IMR-90 (cell line): ENCODE data around the gene L3MBTL2. TPM values are rescaled to one million over a fixed set of nuclear protein-coding genes. Genes with fewer than 3 reads are reported as not detected.

ENCODE experiments used
- ATAC-seq: fragments of 200-7000 bp; cut with Tn5 transposase; 2 replicates; pipeline ENCODE4 v1.9.1; 2020; ENCODE audit warnings: low read depth, mild to moderate bottlenecking, moderate library complexity
- BruUV-seq: library from RNA; stranded (reverse); fragments of 400-500 nt; replicated peaks from 2 replicates; lab custom pipeline; 2021; lab: Mats Ljungman, UMichigan
- CTCF ChIA-PET: fragments of 300-600 bp; formaldehyde crosslinking; extraction: SDS; loops from one replicate; lab custom pipeline; 2021; ENCODE audit warnings: antibody characterized with exemption; lab: Yijun Ruan, JAX
- POLR2A ChIA-PET: fragments of 300-600 bp; sonication (Branson Sonifier 250); formaldehyde crosslinking; loops from one replicate; lab custom pipeline; 2022; ENCODE audit warnings: antibody characterized with exemption; ENCODE audit not compliant: unreplicated experiment; lab: Charles Lee
- DNase-seq: peaks from one replicate; pipeline ENCODE4 v3.0.0; 2013
- H2AFZ ChIP-seq: replicated peaks from 2 replicates; pipeline ENCODE3; 2013; ENCODE audit warnings: low read length, mild to moderate bottlenecking; ENCODE audit not compliant: poor library complexity
- H2AK5ac ChIP-seq: 2 replicates; pipeline ENCODE4 v1.6.1; 2013; ENCODE audit warnings: low read depth, low read length, inconsistent platforms
- H2AK9ac ChIP-seq: replicated peaks from 2 replicates; pipeline ENCODE3; 2013; ENCODE audit warnings: mild to moderate bottlenecking, low read depth, low read length, moderate library complexity; ENCODE audit not compliant: poor library complexity
- H2BK120ac ChIP-seq: 2 replicates; pipeline ENCODE4 v1.6.1; 2013; ENCODE audit warnings: low read depth, low read length, inconsistent platforms
- H2BK15ac ChIP-seq: 3 replicates; pipeline ENCODE4 v1.6.1; 2013; ENCODE audit warnings: low read depth, low read length, inconsistent platforms
- H2BK20ac ChIP-seq: 2 replicates; pipeline ENCODE4 v1.6.1; 2013; ENCODE audit warnings: low read depth, mild to moderate bottlenecking, inconsistent platforms, low read length, moderate library complexity
- H2BK5ac ChIP-seq: 2 replicates; pipeline ENCODE4 v1.6.1; 2013; ENCODE audit warnings: mild to moderate bottlenecking, low read depth, low read length, inconsistent platforms; ENCODE audit not compliant: poor library complexity, severe bottlenecking
- H3K14ac ChIP-seq: replicated peaks from 2 replicates; pipeline ENCODE4 v1.6.1; 2013; ENCODE audit warnings: low read depth, low read length, inconsistent platforms
- H3K18ac ChIP-seq: 2 replicates; pipeline ENCODE4 v1.6.1; 2013; ENCODE audit warnings: low read depth, low read length, control low read depth
- H3K23ac ChIP-seq: 2 replicates; pipeline ENCODE4 v1.6.1; 2013; ENCODE audit warnings: low read depth, low read length, inconsistent platforms
- H3K27ac ChIP-seq: 2 replicates; pipeline ENCODE4 v1.5.1; 2013; ENCODE audit warnings: mild to moderate bottlenecking, control low read depth, low read length; ENCODE audit not compliant: insufficient read depth
- H3K27me3 ChIP-seq: 2 replicates; pipeline ENCODE4 v1.6.1; 2013; ENCODE audit warnings: low read length; ENCODE audit not compliant: control insufficient read depth, insufficient read depth
- H3K36me3 ChIP-seq: 2 replicates; pipeline ENCODE4 v1.6.1; 2013; ENCODE audit warnings: low read length, mixed read lengths; ENCODE audit not compliant: control insufficient read depth, insufficient read depth
- H3K4ac ChIP-seq: 2 replicates; pipeline ENCODE4 v1.6.1; 2013; ENCODE audit warnings: low read depth, low read length, inconsistent platforms
- H3K4me1 ChIP-seq: 2 replicates; pipeline ENCODE4 v1.6.1; 2013; ENCODE audit warnings: low read length, mixed read lengths; ENCODE audit not compliant: control insufficient read depth, insufficient read depth
- H3K4me2 ChIP-seq: 2 replicates; pipeline ENCODE4 v1.6.1; 2013; ENCODE audit warnings: low read depth, mild to moderate bottlenecking, control low read depth, low read length, moderate library complexity
- H3K4me3 ChIP-seq: 2 replicates; pipeline ENCODE4 v1.5.1; 2013; ENCODE audit warnings: low read depth, mild to moderate bottlenecking, control low read depth, low read length, moderate library complexity; ENCODE audit not compliant: insufficient read depth
- H3K56ac ChIP-seq: 2 replicates; pipeline ENCODE4 v1.6.1; 2013; ENCODE audit warnings: low read length, inconsistent platforms; ENCODE audit not compliant: insufficient read depth; ENCODE audit errors: extremely low read depth
- H3K79me1 ChIP-seq, 2 experiments: 2 replicates each; pipeline ENCODE4 v1.6.1; 2013; ENCODE audit warnings: low read length in 2 of 2, inconsistent platforms in 1 of 2, low read depth in 1 of 2
- H3K9ac ChIP-seq: 2 replicates; pipeline ENCODE4 v1.6.1; 2013; ENCODE audit warnings: low read depth, low read length, control low read depth
- H3K9me1 ChIP-seq: 2 replicates; pipeline ENCODE4 v1.6.1; 2013; ENCODE audit warnings: low read length, inconsistent platforms; ENCODE audit not compliant: insufficient read depth
- H3K9me3 ChIP-seq: 2 replicates; pipeline ENCODE4 v1.6.1; 2013; ENCODE audit warnings: low read length; ENCODE audit not compliant: control insufficient read depth, insufficient read depth
- H4K20me1 ChIP-seq: 2 replicates; pipeline ENCODE4 v1.6.1; 2013; ENCODE audit warnings: low read length, inconsistent platforms; ENCODE audit not compliant: insufficient read depth
- H4K5ac ChIP-seq: 2 replicates; pipeline ENCODE4 v1.6.1; 2013; ENCODE audit warnings: mild to moderate bottlenecking, low read depth, low read length, control low read depth
- H4K8ac ChIP-seq, 2 experiments: 2 replicates each; pipeline ENCODE4 v1.6.1; 2013; ENCODE audit warnings: low read depth in 2 of 2, low read length in 2 of 2, control low read depth in 1 of 2, inconsistent platforms in 1 of 2
- H4K91ac ChIP-seq: 2 replicates; pipeline ENCODE4 v1.6.1; 2013; ENCODE audit warnings: low read depth, low read length, inconsistent platforms; ENCODE audit not compliant: insufficient read depth
- BHLHE40 ChIP-seq: fragments of 150-350 bp; IDR thresholded peaks from 2 replicates; pipeline ENCODE4 v1.6.1; 2016; ENCODE audit warnings: mild to moderate bottlenecking, low read depth, low read length
- CEBPB ChIP-seq: IDR thresholded peaks from 2 replicates; pipeline ENCODE4 v1.6.1; 2012; ENCODE audit warnings: low read depth, low read length, improper control_type of control experiment
- CHD1 ChIP-seq: IDR thresholded peaks from 2 replicates; pipeline ENCODE4 v1.6.1; 2012; ENCODE audit warnings: low read depth, low read length, improper control_type of control experiment
- FOS ChIP-seq: fragments of 150-350 bp; IDR thresholded peaks from 2 replicates; pipeline ENCODE4 v1.6.1; 2016; ENCODE audit warnings: low read depth, low read length
- MAFK ChIP-seq: IDR thresholded peaks from 2 replicates; pipeline ENCODE4 v1.6.1; 2012; ENCODE audit warnings: low read depth, low read length, improper control_type of control experiment
- MAZ ChIP-seq: IDR thresholded peaks from 2 replicates; pipeline ENCODE4 v1.6.1; 2012; ENCODE audit warnings: low read depth, mild to moderate bottlenecking, low read length, improper control_type of control experiment, moderate library complexity, borderline replicate concordance
- MXI1 ChIP-seq: IDR thresholded peaks from 2 replicates; pipeline ENCODE4 v1.6.1; 2012; ENCODE audit warnings: low read depth, mild to moderate bottlenecking, low read length, moderate library complexity, borderline replicate concordance
- NFE2L2 ChIP-seq: fragments of 150-350 bp; IDR thresholded peaks from 2 replicates; pipeline ENCODE4 v1.6.1; 2016; ENCODE audit warnings: low read depth, mild to moderate bottlenecking, low read length
- POLR2A ChIP-seq: IDR thresholded peaks from 2 replicates; pipeline ENCODE4 v1.6.1; 2012; ENCODE audit warnings: mild to moderate bottlenecking, low read depth, low read length
- RAD21 ChIP-seq: IDR thresholded peaks from 2 replicates; pipeline ENCODE4 v1.6.1; 2012; ENCODE audit warnings: low read length, improper control_type of control experiment
- RCOR1 ChIP-seq: IDR thresholded peaks from 2 replicates; pipeline ENCODE4 v1.6.1; 2012; ENCODE audit warnings: mild to moderate bottlenecking, low read length, improper control_type of control experiment; ENCODE audit not compliant: insufficient replicate concordance
- RFX5 ChIP-seq: IDR thresholded peaks from 2 replicates; pipeline ENCODE4 v1.8.0; 2012; ENCODE audit warnings: low read depth, mild to moderate bottlenecking, low read length, moderate library complexity
- SMC3 ChIP-seq: fragments of 150-350 bp; IDR thresholded peaks from 2 replicates; pipeline ENCODE4 v1.6.1; 2016; ENCODE audit warnings: low read depth, mild to moderate bottlenecking, antibody characterized with exemption, low read length, moderate library complexity
- WGBS, 2 experiments: methylation state at CpG; one replicate each; pipeline versions ENCODE4 v1.1.5 to v1.1.7; 2013; ENCODE audit warnings: missing lambda C conversion rate in 2 of 2; ENCODE audit not compliant: insufficient read length in 1 of 2; ENCODE audit errors: extremely low coverage in 2 of 2; 5-methylcytosine and 5-hydroxymethylcytosine counted together
- dilution Hi-C: fragments of 300-500 bp; cut with HindIII; formaldehyde crosslinking; loops from one replicate; pipeline ENCODE4 v1.14.3; 2018; ENCODE audit warnings: low sequenced_read_pairs; ENCODE audit not compliant: unreplicated experiment
- in situ Hi-C: fragments of 300-500 bp; cut with MboI; formaldehyde crosslinking; loops from 3 replicates; pipeline ENCODE4 v1.14.3; 2019; ENCODE audit warnings: low sequenced_read_pairs, inconsistent platforms, mixed read lengths
- intact Hi-C: fragments of 100-400 bp; cut with micrococcal nuclease; formaldehyde crosslinking; loops from 2 replicates; pipeline ENCODE4 v1.10.0; 2022
- polyA plus RNA-seq, 3 experiments: library from polyadenylated mRNA; depleted of rRNA; stranded (reverse); fragments of >200 nt; gene quantifications; 2 replicates each; pipeline ENCODE4 v1.2.3, GENCODE V29; 2012; ENCODE audit warnings: low replicate concordance in 1 of 3
- total RNA-seq: library from RNA; depleted of rRNA; stranded (reverse); fragments of >200 nt; gene quantifications from 2 replicates; pipeline ENCODE4 v1.2.3, GENCODE V29; 2012
- TF ChIP-seq, protein P1 (sequence below): conservative IDR thresholded peaks from 2 replicates; pipeline ENCODE4 v1.5.1; 2012; ENCODE audit warnings: mild to moderate bottlenecking, low read depth, low read length, improper control_type of control experiment
- TF ChIP-seq, protein P2 (sequence below): fragments of 150-350 bp; IDR thresholded peaks from 2 replicates; pipeline ENCODE4 v1.6.1; 2017; ENCODE audit warnings: mild to moderate bottlenecking, antibody characterized with exemption, low read length, low read depth
- TF ChIP-seq, protein P3 (sequence below): fragments of 150-350 bp; IDR thresholded peaks from 2 replicates; pipeline ENCODE4 v1.6.1; 2016; ENCODE audit warnings: low read depth, mild to moderate bottlenecking, low read length, moderate library complexity, borderline replicate concordance

Gene L3MBTL2
- total and polyA plus RNA-seq, 2 of the 4 experiments (the other 2 are of a cell fraction), result 20.6 to 25.1 TPM

DNA sequence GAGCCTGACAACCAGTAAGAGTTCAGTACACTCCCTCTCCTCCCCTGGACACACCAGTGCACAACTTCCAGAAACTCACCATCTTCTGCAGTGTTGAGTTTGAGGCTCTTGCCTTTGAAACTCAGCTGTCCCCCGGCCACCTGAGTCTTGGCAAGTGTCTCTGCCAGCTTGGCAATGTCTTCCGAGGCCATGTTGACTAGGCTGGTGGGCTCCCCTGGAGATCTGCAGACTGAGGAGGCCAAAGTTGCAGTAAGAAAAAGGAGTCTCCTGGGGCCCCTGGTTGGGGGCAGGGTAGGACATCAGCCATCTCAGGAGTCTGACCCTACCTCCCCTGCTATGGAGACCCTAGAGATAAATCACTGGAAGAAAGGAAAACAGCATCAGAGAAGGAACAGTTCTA lies 75.7 kb downstream of the L3MBTL2 start:
- no peak overlapping the region for H2BK20ac ChIP-seq
- no peak overlapping the region for H2BK15ac ChIP-seq
- ATAC-seq (no peak), DNase-seq (no peak)
- peaks cover 22% of the 10 kb centered on the region; the same call in 1 of the 2 replicates for H4K20me1 ChIP-seq
- no peak overlapping the region for H3K18ac ChIP-seq
- dilution Hi-C loops, result no loop called here
- peaks cover 17% of the 10 kb centered on the region for H3K9me1 ChIP-seq
- 100% methylated on average over 1 of the region's 2 CpGs; no CpG with 5 or more reads in 1 of the 2 experiments for WGBS, 2 experiments
- H2AK5ac ChIP-seq, result peak overlapping the region; percentile 39; the same call in 1 of the 2 replicates
- peak overlapping the region; percentile 24; the same call in 1 of the 2 replicates for H3K23ac ChIP-seq
- H3K79me1 ChIP-seq, result peaks cover 47 to 59% of the 10 kb centered on the region in 2 experiments
- peak overlapping the region; percentile 31 for H2BK5ac ChIP-seq
- peak overlapping the region in 1 of 2 experiments; percentile 13; a peak in 1 of 4 replicates for H4K8ac ChIP-seq
- peaks cover 58% of the 10 kb centered on the region for H3K36me3 ChIP-seq
- peak overlapping the region; percentile 45; the same call in 1 of the 2 replicates for H3K14ac ChIP-seq
- no TSS peak for BruUV-seq
- no peak overlapping the region for H3K4me2 ChIP-seq
- intact Hi-C loops, result no loop called here
- ChIA-PET CTCF (no interaction called here), POLR2A (no interaction called here)
- H3K4me3 ChIP-seq, result no peak overlapping the region
- no peak overlapping the region for H3K9ac ChIP-seq
- no peaks in the 10 kb centered on the region for H3K9me3 ChIP-seq
- no peak overlapping the region for H2AFZ ChIP-seq
- no peak overlapping the region for H3K4ac ChIP-seq
- no peak overlapping the region for H3K27ac ChIP-seq
- peak overlapping the region; percentile 58 for H2AK9ac ChIP-seq
- no peak overlapping the region for H4K91ac ChIP-seq
- in situ Hi-C loops, result no loop called here
- H3K4me1 ChIP-seq, result peaks cover 5% of the 10 kb centered on the region; the same call in 1 of the 2 replicates
- H4K5ac ChIP-seq, result no peak overlapping the region
- no peaks in the 10 kb centered on the region for H3K27me3 ChIP-seq
- no peak overlapping the region for H3K56ac ChIP-seq
- H2BK120ac ChIP-seq, result no peak overlapping the region; the same call in 1 of the 2 replicates
- TF ChIP-seq NFE2L2, result no peak
- no peak for TF ChIP-seq MAZ
- TF ChIP-seq, protein P1, sequence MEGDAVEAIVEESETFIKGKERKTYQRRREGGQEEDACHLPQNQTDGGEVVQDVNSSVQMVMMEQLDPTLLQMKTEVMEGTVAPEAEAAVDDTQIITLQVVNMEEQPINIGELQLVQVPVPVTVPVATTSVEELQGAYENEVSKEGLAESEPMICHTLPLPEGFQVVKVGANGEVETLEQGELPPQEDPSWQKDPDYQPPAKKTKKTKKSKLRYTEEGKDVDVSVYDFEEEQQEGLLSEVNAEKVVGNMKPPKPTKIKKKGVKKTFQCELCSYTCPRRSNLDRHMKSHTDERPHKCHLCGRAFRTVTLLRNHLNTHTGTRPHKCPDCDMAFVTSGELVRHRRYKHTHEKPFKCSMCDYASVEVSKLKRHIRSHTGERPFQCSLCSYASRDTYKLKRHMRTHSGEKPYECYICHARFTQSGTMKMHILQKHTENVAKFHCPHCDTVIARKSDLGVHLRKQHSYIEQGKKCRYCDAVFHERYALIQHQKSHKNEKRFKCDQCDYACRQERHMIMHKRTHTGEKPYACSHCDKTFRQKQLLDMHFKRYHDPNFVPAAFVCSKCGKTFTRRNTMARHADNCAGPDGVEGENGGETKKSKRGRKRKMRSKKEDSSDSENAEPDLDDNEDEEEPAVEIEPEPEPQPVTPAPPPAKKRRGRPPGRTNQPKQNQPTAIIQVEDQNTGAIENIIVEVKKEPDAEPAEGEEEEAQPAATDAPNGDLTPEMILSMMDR, result no peak
- TF ChIP-seq, protein P2, sequence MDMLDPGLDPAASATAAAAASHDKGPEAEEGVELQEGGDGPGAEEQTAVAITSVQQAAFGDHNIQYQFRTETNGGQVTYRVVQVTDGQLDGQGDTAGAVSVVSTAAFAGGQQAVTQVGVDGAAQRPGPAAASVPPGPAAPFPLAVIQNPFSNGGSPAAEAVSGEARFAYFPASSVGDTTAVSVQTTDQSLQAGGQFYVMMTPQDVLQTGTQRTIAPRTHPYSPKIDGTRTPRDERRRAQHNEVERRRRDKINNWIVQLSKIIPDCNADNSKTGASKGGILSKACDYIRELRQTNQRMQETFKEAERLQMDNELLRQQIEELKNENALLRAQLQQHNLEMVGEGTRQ, result no peak
- TF ChIP-seq SMC3, result no peak
- no peak for TF ChIP-seq CEBPB
- no peak for TF ChIP-seq RAD21
- no peak for TF ChIP-seq MXI1
- no peak for TF ChIP-seq BHLHE40
- TF ChIP-seq, protein P3, sequence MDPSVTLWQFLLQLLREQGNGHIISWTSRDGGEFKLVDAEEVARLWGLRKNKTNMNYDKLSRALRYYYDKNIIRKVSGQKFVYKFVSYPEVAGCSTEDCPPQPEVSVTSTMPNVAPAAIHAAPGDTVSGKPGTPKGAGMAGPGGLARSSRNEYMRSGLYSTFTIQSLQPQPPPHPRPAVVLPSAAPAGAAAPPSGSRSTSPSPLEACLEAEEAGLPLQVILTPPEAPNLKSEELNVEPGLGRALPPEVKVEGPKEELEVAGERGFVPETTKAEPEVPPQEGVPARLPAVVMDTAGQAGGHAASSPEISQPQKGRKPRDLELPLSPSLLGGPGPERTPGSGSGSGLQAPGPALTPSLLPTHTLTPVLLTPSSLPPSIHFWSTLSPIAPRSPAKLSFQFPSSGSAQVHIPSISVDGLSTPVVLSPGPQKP, result no peak
- no peak for TF ChIP-seq CHD1
- TF ChIP-seq FOS, result no peak
- no peak for TF ChIP-seq MAFK
- TF ChIP-seq POLR2A, result no peak
- no peak for TF ChIP-seq RFX5
- no peak for TF ChIP-seq RCOR1
